Bronchial epithelial cell (primary cell): ENCODE results near the gene GAGE12H. TPM values are rescaled to one million over a fixed set of nuclear protein-coding genes. Genes with fewer than 3 reads are reported as not detected.
A peak's percentile ranks its signal among the peaks of the same experiment; 100 is the strongest.

Source experiments
- DNase-seq: peaks from one replicate; pipeline ENCODE4 v3.0.0-alpha.2; 2010; ENCODE audit warnings: low read depth
- FAIRE-seq: peaks from 2 replicates; lab custom pipeline; 2011; peaks lifted over from hg19 to GRCh38; lab: Jason Lieb, UNC
- H3K27me3 ChIP-seq: 2 replicates; pipeline ENCODE4 v1.5.1; 2011; ENCODE audit warnings: low read length; ENCODE audit not compliant: control insufficient read depth, insufficient read depth
- H3K36me3 ChIP-seq: 2 replicates; pipeline ENCODE4 v1.5.1; 2011; ENCODE audit warnings: low read length; ENCODE audit not compliant: control insufficient read depth, insufficient read depth
- H3K4me3 ChIP-seq: 2 replicates; pipeline ENCODE4 v1.5.1; 2011; ENCODE audit warnings: mild to moderate bottlenecking, low read depth, low read length, control low read depth
- total RNA-seq: library from RNA; depleted of rRNA; stranded (reverse); fragments of >200 nt; gene quantifications from 2 replicates; pipeline ENCODE4 v1.2.1, GENCODE V29; 2014
- TF ChIP-seq, protein P1 (sequence below): IDR thresholded peaks from 2 replicates; pipeline ENCODE4 v1.5.1; 2011; ENCODE audit warnings: mild to moderate bottlenecking, moderate library complexity, low read length, control low read depth, inconsistent platforms; ENCODE audit not compliant: insufficient read depth, severe bottlenecking

The GAGE12H gene
- total RNA-seq, 1 donor from 2014 or later = not detected

GRCh38 chrX:49610718-49611310 is 31.1 kb downstream of the GAGE12H start:
- FAIRE-seq = no peak
- no peaks in the 10 kb centered on the region for H3K27me3 ChIP-seq
- H3K4me3 ChIP-seq = no peak overlapping the region
- H3K36me3 ChIP-seq = no peaks in the 10 kb centered on the region
- DNase-seq = no peak
- TF ChIP-seq, protein P1, sequence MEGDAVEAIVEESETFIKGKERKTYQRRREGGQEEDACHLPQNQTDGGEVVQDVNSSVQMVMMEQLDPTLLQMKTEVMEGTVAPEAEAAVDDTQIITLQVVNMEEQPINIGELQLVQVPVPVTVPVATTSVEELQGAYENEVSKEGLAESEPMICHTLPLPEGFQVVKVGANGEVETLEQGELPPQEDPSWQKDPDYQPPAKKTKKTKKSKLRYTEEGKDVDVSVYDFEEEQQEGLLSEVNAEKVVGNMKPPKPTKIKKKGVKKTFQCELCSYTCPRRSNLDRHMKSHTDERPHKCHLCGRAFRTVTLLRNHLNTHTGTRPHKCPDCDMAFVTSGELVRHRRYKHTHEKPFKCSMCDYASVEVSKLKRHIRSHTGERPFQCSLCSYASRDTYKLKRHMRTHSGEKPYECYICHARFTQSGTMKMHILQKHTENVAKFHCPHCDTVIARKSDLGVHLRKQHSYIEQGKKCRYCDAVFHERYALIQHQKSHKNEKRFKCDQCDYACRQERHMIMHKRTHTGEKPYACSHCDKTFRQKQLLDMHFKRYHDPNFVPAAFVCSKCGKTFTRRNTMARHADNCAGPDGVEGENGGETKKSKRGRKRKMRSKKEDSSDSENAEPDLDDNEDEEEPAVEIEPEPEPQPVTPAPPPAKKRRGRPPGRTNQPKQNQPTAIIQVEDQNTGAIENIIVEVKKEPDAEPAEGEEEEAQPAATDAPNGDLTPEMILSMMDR = no peak

GRCh38 chrX:49618574-49618973 is 38.8 kb downstream of the GAGE12H start:
- TF ChIP-seq, protein P1 = no peak
- no peak overlapping the region for H3K4me3 ChIP-seq
- no peaks in the 10 kb centered on the region for H3K27me3 ChIP-seq
- H3K36me3 ChIP-seq = no peaks in the 10 kb centered on the region
- no peak for FAIRE-seq
- no peak for DNase-seq

- DNase-seq (no peak), FAIRE-seq (peak; percentile 28)
- TF ChIP-seq, protein P1 = no peak
- H3K4me3 ChIP-seq = no peak overlapping the region
- no peaks in the 10 kb centered on the region for H3K27me3 ChIP-seq
- no peaks in the 10 kb centered on the region for H3K36me3 ChIP-seq
These were observed 47.5 kb downstream of the GAGE12H start for GRCh38 chrX:49627086-49627777.

Other genes starting within 250 kb of the GAGE12H start
- not detected in 2 replicates for gene GAGE13, start 248.4 kb upstream of the GAGE12H start, total RNA-seq
- not detected in 2 replicates for gene GAGE12C, start 47.8 kb upstream of the GAGE12H start, total RNA-seq
- gene GAGE12D, start 38.2 kb upstream of the GAGE12H start, total RNA-seq = not detected in 2 replicates
- not detected in 2 replicates for gene GAGE12E, start 28.7 kb upstream of the GAGE12H start, total RNA-seq
- not detected in 2 replicates for gene GAGE12F, start 19.1 kb upstream of the GAGE12H start, total RNA-seq
- gene GAGE12G, start 9.5 kb upstream of the GAGE12H start, total RNA-seq = not detected in 2 replicates
- gene GAGE2A, start 9.5 kb downstream of the GAGE12H start, total RNA-seq = not detected in 2 replicates
- gene GAGE1, start 19.1 kb downstream of the GAGE12H start, total RNA-seq = not detected in 2 replicates
- gene PAGE1, start 116.0 kb downstream of the GAGE12H start, total RNA-seq = not detected in 2 replicates
- not detected in 2 replicates for gene PAGE4, start 249.4 kb downstream of the GAGE12H start, total RNA-seq